GM21526 (cell line): ENCODE data around the gene MRPL38.

Source experiments
- ATAC-seq: cut with Tn5 transposase; IDR thresholded peaks from one replicate; pipeline ENCODE4 v1.9.1; 2021; ENCODE audit warnings: moderate library complexity; ENCODE audit not compliant: unreplicated experiment, low FRiP score

Gene MRPL38

GRCh38 chr17:75904749-75905521 lies at the start of gene MRPL38:
Gene MRPL38 (minus strand): TSS chr17:75904884. CDS start chr17:75904875, 9 bp downstream.
- peak; percentile 92 for ATAC-seq

- ATAC-seq, result no peak
Measured at GRCh38 chr17:75950855-75951554, 46.3 kb upstream of the MRPL38 start.

- no peak for ATAC-seq
Measured at GRCh38 chr17:75950421-75950820, 45.7 kb upstream of the MRPL38 start.

- no peak for ATAC-seq
Measured at GRCh38 chr17:75945211-75945610, 40.5 kb upstream of the MRPL38 start.

GRCh38 chr17:75943491-75943890 lies 38.8 kb upstream of the MRPL38 start:
- no peak for ATAC-seq

- ATAC-seq, result no peak
Measured at GRCh38 chr17:75942473-75942872, 37.8 kb upstream of the MRPL38 start.

- no peak for ATAC-seq
Measured at GRCh38 chr17:75941442-75941819, 36.7 kb upstream of the MRPL38 start.

- ATAC-seq, result peak; percentile 85
Measured at GRCh38 chr17:75940727-75941441, 36.2 kb upstream of the MRPL38 start, which contains the start of gene FBF1. Gene FBF1 (minus strand): TSS chr17:75941042. CDS start chr17:75938149, 2,893 bp downstream.

- no peak for ATAC-seq
Measured at GRCh38 chr17:75937652-75938051, 33.0 kb upstream of the MRPL38 start.

- ATAC-seq, result no peak
Measured at GRCh38 chr17:75933808-75934207, 29.1 kb upstream of the MRPL38 start.

GRCh38 chr17:75932852-75933251 lies 28.2 kb upstream of the MRPL38 start:
- no peak for ATAC-seq

GRCh38 chr17:75931062-75931461 lies 26.4 kb upstream of the MRPL38 start:
- no peak for ATAC-seq

- ATAC-seq, result no peak
Measured at GRCh38 chr17:75927286-75927922, 22.7 kb upstream of the MRPL38 start.

- ATAC-seq, result no peak
Measured at GRCh38 chr17:75926456-75926855, 21.8 kb upstream of the MRPL38 start.

- no peak for ATAC-seq
Measured at GRCh38 chr17:75925912-75926311, 21.2 kb upstream of the MRPL38 start.

- ATAC-seq, result no peak
Measured at GRCh38 chr17:75925103-75925502, 20.4 kb upstream of the MRPL38 start.

- ATAC-seq, result no peak
Measured at GRCh38 chr17:75922963-75923874, 18.5 kb upstream of the MRPL38 start.

GRCh38 chr17:75922173-75922961 lies 17.7 kb upstream of the MRPL38 start:
- no peak for ATAC-seq

- ATAC-seq, result no peak
Measured at GRCh38 chr17:75921596-75921995, 16.9 kb upstream of the MRPL38 start.
